Tibial nerve (tissue), 4 donors: ENCODE results near the gene F5.

ENCODE experiments used
- EP300 ChIP-seq, 2 donors: sonication (generic); formaldehyde crosslinking; IDR thresholded peaks; one replicate each; pipeline ENCODE4 v1.6.1; 2017; ENCODE audit warnings: antibody characterized with exemption in 2 of 2, mild to moderate bottlenecking in 1 of 2
- POLR2A ChIP-seq, 2 donors: fragments of 450-650 bp; IDR thresholded peaks; one replicate each; pipeline ENCODE4 v1.6.1; 2017; ENCODE audit warnings: antibody characterized with exemption in 2 of 2, mild to moderate bottlenecking in 2 of 2, moderate library complexity in 2 of 2
- TF ChIP-seq, protein P1 (sequence below), 5 experiments: fragments of 200-600 bp in 3 of 5; fragments of 450-650 bp in 2 of 5; sonication (generic) in 3 of 5; IDR thresholded peaks; one replicate each; pipeline ENCODE4 v1.5.1; 2016 to 2019; ENCODE audit warnings: antibody characterized with exemption in 5 of 5, mild to moderate bottlenecking in 3 of 5, moderate library complexity in 2 of 5

DNA sequence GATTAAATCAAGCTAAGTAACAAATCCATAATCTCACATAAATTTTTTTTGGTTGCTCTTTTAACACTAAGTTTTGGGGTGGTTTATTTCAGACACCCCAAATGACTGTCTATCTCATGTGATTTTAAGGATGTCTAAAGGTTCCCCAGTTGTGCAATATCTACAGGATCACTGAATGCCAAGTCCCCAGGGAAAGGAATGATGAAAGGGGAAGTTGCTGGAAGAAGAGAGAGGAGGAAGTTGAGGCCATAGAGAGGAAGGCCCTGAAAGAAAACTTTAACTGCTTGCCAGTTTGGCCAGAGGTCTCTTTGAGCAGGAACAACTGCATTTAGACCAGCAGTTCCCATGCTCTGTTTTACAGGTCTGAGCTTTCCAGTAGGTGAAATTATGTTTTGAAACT is 73.1 kb downstream of the F5 start:
- TF ChIP-seq POLR2A (IDR thresholded peaks at IDR 0.05) = no peak
- TF ChIP-seq, protein P1, sequence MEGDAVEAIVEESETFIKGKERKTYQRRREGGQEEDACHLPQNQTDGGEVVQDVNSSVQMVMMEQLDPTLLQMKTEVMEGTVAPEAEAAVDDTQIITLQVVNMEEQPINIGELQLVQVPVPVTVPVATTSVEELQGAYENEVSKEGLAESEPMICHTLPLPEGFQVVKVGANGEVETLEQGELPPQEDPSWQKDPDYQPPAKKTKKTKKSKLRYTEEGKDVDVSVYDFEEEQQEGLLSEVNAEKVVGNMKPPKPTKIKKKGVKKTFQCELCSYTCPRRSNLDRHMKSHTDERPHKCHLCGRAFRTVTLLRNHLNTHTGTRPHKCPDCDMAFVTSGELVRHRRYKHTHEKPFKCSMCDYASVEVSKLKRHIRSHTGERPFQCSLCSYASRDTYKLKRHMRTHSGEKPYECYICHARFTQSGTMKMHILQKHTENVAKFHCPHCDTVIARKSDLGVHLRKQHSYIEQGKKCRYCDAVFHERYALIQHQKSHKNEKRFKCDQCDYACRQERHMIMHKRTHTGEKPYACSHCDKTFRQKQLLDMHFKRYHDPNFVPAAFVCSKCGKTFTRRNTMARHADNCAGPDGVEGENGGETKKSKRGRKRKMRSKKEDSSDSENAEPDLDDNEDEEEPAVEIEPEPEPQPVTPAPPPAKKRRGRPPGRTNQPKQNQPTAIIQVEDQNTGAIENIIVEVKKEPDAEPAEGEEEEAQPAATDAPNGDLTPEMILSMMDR (IDR thresholded peaks at IDR 0.05) = no peak
- peak; percentile 31 to 92 for TF ChIP-seq EP300 (IDR thresholded peaks at IDR 0.05)
